Uterus (tissue), 4 donors: ENCODE measurements around the gene CCIN. TPM values are rescaled to one million over a fixed set of nuclear protein-coding genes. Genes with fewer than 3 reads are reported as not detected.

ENCODE experiments used
- DNase-seq, 2 donors: peaks; one replicate each; pipeline ENCODE4 v3.0.0-alpha.2; 2019 to 2020
- H3K27ac ChIP-seq, 2 donors: fragments of 200-600 bp; sonication (generic); 1 replicate in 1 of 2; 2 replicates in 1 of 2; pipeline ENCODE4 v1.5.1; 2016 to 2018
- H3K27me3 ChIP-seq, 2 donors: fragments of 200-600 bp; sonication (generic); one replicate each; pipeline ENCODE4 v1.5.1; 2018 to 2019; ENCODE audit warnings: control low read depth in 1 of 2
- H3K36me3 ChIP-seq, 2 donors: fragments of 200-600 bp; sonication (generic); one replicate each; pipeline ENCODE4 v1.5.1; 2019; ENCODE audit warnings: control low read depth in 1 of 2
- H3K4me1 ChIP-seq, 2 donors: fragments of 200-600 bp; sonication (generic); one replicate each; pipeline ENCODE4 v1.5.1; 2018 to 2019; ENCODE audit warnings: control low read depth in 1 of 2
- H3K4me3 ChIP-seq, 2 donors: fragments of 200-600 bp; sonication (generic); 1 replicate in 1 of 2; 2 replicates in 1 of 2; pipeline ENCODE4 v1.5.1; 2018 to 2019; ENCODE audit warnings: mild to moderate bottlenecking in 1 of 2
- H3K9me3 ChIP-seq, 2 donors: fragments of 200-600 bp; sonication (generic); one replicate each; pipeline ENCODE4 v1.5.1; 2019; ENCODE audit warnings: control low read depth in 1 of 2
- POLR2A ChIP-seq, 2 donors: fragments of 450-650 bp; IDR thresholded peaks; one replicate each; pipeline ENCODE4 v1.6.1; 2016; ENCODE audit warnings: antibody characterized with exemption in 2 of 2, mild to moderate bottlenecking in 1 of 2, moderate library complexity in 1 of 2
- intact Hi-C: fragments of 100-400 bp; cut with DNase I; formaldehyde crosslinking; loops from one replicate; pipeline ENCODE4 v1.15.1; 2023; ENCODE audit warnings: low total_unique reads
- total RNA-seq, 4 donors: library from RNA; depleted of rRNA in 3 of 4; stranded (reverse); fragments of >200 nt in 3 of 4; gene quantifications; one replicate each; pipeline versions ENCODE4 v1.1.0 to v1.2.4, GENCODE V29; 2014 to 2023
- TF ChIP-seq, protein P1 (sequence below), 4 experiments: fragments of 200-600 bp in 2 of 4; fragments of 450-650 bp in 2 of 4; sonication (generic) in 2 of 4; IDR thresholded peaks; one replicate each; pipeline ENCODE4 v1.5.1; 2016 to 2019; ENCODE audit warnings: antibody characterized with exemption in 4 of 4, mild to moderate bottlenecking in 2 of 4, moderate library complexity in 1 of 4
- donor health status: DM: yes; HTN: yes; CAD: no.

CCIN gene
- total RNA-seq, 4 donors from 2014 or later = 0.26 to 1.6 (median 0.99) TPM

DNA sequence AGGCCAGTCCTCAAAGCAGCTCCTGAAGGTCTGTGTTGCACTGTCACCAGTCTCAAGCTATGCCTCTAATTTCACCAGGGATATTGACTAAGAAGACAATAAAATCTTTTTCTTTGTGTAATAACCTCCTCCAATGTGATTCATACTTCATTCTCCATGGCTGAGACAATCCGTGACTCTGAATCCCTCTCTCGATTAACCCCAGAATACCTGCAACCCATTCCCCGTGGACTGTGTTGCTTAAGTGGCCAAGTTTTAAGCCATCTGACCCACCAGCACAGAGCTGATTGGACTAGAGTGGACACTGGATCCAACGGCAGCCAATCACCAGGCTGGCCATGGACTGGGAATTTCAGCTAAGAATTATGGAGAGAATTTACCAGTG is 5.4 kb upstream of the CCIN start:
- DNase-seq = peak in 1 of 2 donors; percentile 51
- Histone ChIP-seq H3K4me1 (peaks cover 0 to 23% of the 10 kb centered on the region in 2 donors), H3K36me3 (no peaks in the 10 kb centered on the region), H3K27me3 (no peaks in the 10 kb centered on the region), H3K9me3 (no peaks in the 10 kb centered on the region), H3K27ac (peak overlapping the region; percentile 86 to 96), H3K4me3 (no peak overlapping the region)
- intact Hi-C loops = loop anchor here (10.0 kb wide), 1 partner anchor 59 kb away; no protein-coding TSS in a partner anchor
- TF ChIP-seq, protein P1, sequence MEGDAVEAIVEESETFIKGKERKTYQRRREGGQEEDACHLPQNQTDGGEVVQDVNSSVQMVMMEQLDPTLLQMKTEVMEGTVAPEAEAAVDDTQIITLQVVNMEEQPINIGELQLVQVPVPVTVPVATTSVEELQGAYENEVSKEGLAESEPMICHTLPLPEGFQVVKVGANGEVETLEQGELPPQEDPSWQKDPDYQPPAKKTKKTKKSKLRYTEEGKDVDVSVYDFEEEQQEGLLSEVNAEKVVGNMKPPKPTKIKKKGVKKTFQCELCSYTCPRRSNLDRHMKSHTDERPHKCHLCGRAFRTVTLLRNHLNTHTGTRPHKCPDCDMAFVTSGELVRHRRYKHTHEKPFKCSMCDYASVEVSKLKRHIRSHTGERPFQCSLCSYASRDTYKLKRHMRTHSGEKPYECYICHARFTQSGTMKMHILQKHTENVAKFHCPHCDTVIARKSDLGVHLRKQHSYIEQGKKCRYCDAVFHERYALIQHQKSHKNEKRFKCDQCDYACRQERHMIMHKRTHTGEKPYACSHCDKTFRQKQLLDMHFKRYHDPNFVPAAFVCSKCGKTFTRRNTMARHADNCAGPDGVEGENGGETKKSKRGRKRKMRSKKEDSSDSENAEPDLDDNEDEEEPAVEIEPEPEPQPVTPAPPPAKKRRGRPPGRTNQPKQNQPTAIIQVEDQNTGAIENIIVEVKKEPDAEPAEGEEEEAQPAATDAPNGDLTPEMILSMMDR (IDR thresholded peaks at IDR 0.05) = no peak
- no peak for TF ChIP-seq POLR2A (IDR thresholded peaks at IDR 0.05)

- peak in 1 of 2 donors; percentile 55 for DNase-seq
- Histone ChIP-seq H3K27me3 (no peaks in the 10 kb centered on the region), H3K27ac (peak overlapping the region; percentile 86 to 96), H3K4me3 (no peak overlapping the region), H3K9me3 (no peaks in the 10 kb centered on the region), H3K4me1 (peaks cover 0 to 20% of the 10 kb centered on the region in 2 donors), H3K36me3 (no peaks in the 10 kb centered on the region)
- intact Hi-C loops = loop anchor here (10.0 kb wide), 1 partner anchor 60 kb away; no protein-coding TSS in a partner anchor
- no peak for TF ChIP-seq POLR2A (IDR thresholded peaks at IDR 0.05)
- TF ChIP-seq, protein P1 (IDR thresholded peaks at IDR 0.05) = no peak
These were observed 4.8 kb upstream of the CCIN start for GRCh38 chr9:36164372-36164771.

GRCh38 chr9:36164989-36165388 is 4.2 kb upstream of the CCIN start:
- H3K4me1 ChIP-seq = peaks cover 0 to 15% of the 10 kb centered on the region in 2 donors
- no peak overlapping the region for H3K4me3 ChIP-seq
- no peaks in the 10 kb centered on the region for H3K9me3 ChIP-seq
- DNase-seq = no peak
- no peaks in the 10 kb centered on the region for H3K27me3 ChIP-seq
- peak overlapping the region; percentile 86 to 96 for H3K27ac ChIP-seq
- no peaks in the 10 kb centered on the region for H3K36me3 ChIP-seq
- intact Hi-C loops = loop anchor here (10.0 kb wide), 1 partner anchor 60 kb away; no protein-coding TSS in a partner anchor
- no peak for TF ChIP-seq POLR2A (IDR thresholded peaks at IDR 0.05)
- TF ChIP-seq, protein P1 (IDR thresholded peaks at IDR 0.05) = no peak

GRCh38 chr9:36165826-36166167 is 3.4 kb upstream of the CCIN start:
- Histone ChIP-seq H3K27me3 (no peaks in the 10 kb centered on the region), H3K9me3 (no peaks in the 10 kb centered on the region), H3K36me3 (no peaks in the 10 kb centered on the region), H3K27ac (peak overlapping the region; percentile 86 to 96), H3K4me1 (peaks cover 0 to 15% of the 10 kb centered on the region in 2 donors), H3K4me3 (peak overlapping the region; percentile 44 to 49)
- no peak for TF ChIP-seq POLR2A (IDR thresholded peaks at IDR 0.05)
- TF ChIP-seq, protein P1 (IDR thresholded peaks at IDR 0.05) = no peak
- DNase-seq = no peak
- intact Hi-C loops = loop anchor here (10.0 kb wide), 1 partner anchor 61 kb away; no protein-coding TSS in a partner anchor

DNA sequence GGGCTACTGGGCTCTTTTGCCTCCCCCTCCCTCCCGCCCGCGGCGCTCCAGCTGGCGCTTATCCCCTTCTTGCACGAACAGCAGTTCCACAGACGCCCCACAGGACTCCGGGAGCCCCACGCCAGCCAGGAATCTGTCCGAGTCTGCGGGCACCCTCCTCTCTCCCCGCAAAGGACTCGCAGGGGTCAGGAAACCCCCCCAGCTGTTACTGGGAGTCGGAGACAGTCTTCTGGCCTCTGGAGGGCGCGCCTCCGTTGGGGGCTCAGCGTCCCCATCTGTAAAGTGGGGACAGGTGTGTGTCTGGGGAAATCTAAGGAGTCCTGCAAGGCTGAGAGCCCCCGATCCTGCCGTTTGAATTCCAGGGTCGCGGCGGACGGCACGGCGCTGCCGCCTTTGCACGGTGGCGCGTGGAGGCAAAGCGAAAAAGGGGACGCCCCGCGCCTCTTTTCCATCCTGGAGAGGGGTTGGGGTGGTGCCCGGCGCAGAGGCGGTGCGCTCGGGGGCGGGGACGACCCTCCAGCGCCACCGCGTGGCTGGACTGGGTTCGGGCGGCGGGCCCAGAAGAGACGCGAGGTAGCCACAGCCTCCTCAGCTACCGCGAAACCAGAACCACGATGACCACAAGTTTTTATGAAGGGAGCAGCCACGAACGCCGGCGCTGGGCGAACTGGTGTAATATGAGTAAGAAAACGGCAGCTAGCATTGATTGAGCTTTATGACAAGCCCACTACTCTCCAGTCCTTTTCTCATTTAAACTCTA is 2.8 kb upstream of the CCIN start:
- peak; percentile 17 to 34 for TF ChIP-seq POLR2A (IDR thresholded peaks at IDR 0.05)
- TF ChIP-seq, protein P1 (IDR thresholded peaks at IDR 0.05) = peak; percentile 84 to 96 (median 94)
- intact Hi-C loops = loop anchor here (10.0 kb wide), 1 partner anchor 62 kb away; no protein-coding TSS in a partner anchor
- Histone ChIP-seq H3K4me1 (peaks cover 0 to 15% of the 10 kb centered on the region in 2 donors), H3K36me3 (no peaks in the 10 kb centered on the region), H3K4me3 (peak overlapping the region; percentile 44 to 49), H3K27ac (peak overlapping the region; percentile 86 to 96), H3K9me3 (no peaks in the 10 kb centered on the region), H3K27me3 (no peaks in the 10 kb centered on the region)
- peak; percentile 84 to 93 for DNase-seq
